Body of pancreas (tissue), 4 donors: ENCODE measurements around the gene NPHS2. TPM values are rescaled to one million over a fixed set of nuclear protein-coding genes. Genes with fewer than 3 reads are reported as not detected.
"Not testable (repeated sequence)": the region's sequence is repeated elsewhere in the genome, so short reads cannot be mapped to it uniquely, and the experiment has no call there.

Experiments
- ATAC-seq: fragments of 150-250 bp; one replicate; pipeline ENCODE4 v1.9.1; 2016
- DNase-seq, 4 donors: peaks; one replicate each; pipeline ENCODE4 v3.0.0-alpha.2; 2019
- H3K27ac ChIP-seq, 4 donors: fragments of 200-600 bp; sonication (generic); 1 replicate in 3 of 4; 2 replicates in 1 of 4; pipeline versions ENCODE4 v1.5.1 to v1.6.1; 2016 to 2019; ENCODE audit warnings: mild to moderate bottlenecking in 1 of 4, mixed read lengths in 1 of 4, moderate library complexity in 1 of 4
- H3K27me3 ChIP-seq, 2 donors: fragments of 200-600 bp; sonication (generic); one replicate each; pipeline ENCODE4 v1.6.0; 2016; ENCODE audit warnings: mild to moderate bottlenecking in 1 of 2
- H3K36me3 ChIP-seq, 2 donors: fragments of 200-600 bp; sonication (generic); replicated peaks in 1 of 2; 2 replicates each; pipeline ENCODE4 v1.5.1; 2016; ENCODE audit warnings: low read depth in 2 of 2; ENCODE audit not compliant: insufficient read depth in 1 of 2
- H3K4me1 ChIP-seq: fragments of 200-600 bp; sonication (generic); one replicate; pipeline ENCODE4 v1.6.0; 2016
- H3K4me3 ChIP-seq, 2 donors: fragments of 200-600 bp; sonication (generic); 1 replicate in 1 of 2; 2 replicates in 1 of 2; pipeline ENCODE4 v1.5.1; 2016 to 2019
- H3K9me3 ChIP-seq, 3 donors: fragments of 200-600 bp; sonication (generic); 1 replicate in 2 of 3; 2 replicates in 1 of 3; pipeline ENCODE4 v1.5.1; 2016
- CTCF ChIP-seq, 7 experiments: fragments of 450-650 bp in 4 of 7; fragments of 200-600 bp in 3 of 7; sonication (generic) in 3 of 7; IDR thresholded peaks; one replicate each; pipeline ENCODE4 v1.5.1; 2016 to 2019; ENCODE audit warnings: antibody characterized with exemption in 7 of 7
- POLR2A ChIP-seq, 3 donors: fragments of 450-650 bp; IDR thresholded peaks; one replicate each; pipeline ENCODE4 v1.6.1; 2016; ENCODE audit warnings: antibody characterized with exemption in 3 of 3, mild to moderate bottlenecking in 2 of 3
- WGBS, 2 donors: methylation state at CpG; one replicate each; pipeline ENCODE4 v1.1.5; 2017; 5-methylcytosine and 5-hydroxymethylcytosine counted together
- intact Hi-C: fragments of 100-400 bp; cut with DNase I; formaldehyde crosslinking; loops from one replicate; pipeline ENCODE4 v1.15.1; 2023
- total RNA-seq, 2 donors: library from RNA; depleted of rRNA; stranded (reverse); fragments of >200 nt; gene quantifications; one replicate each; pipeline ENCODE4 v1.1.0, GENCODE V29; 2016

NPHS2 gene
- total RNA-seq, 2 donors from 2014 or later: not detected

GRCh38 chr1:179529482-179530195, 46.1 kb downstream of the NPHS2 start:
- intact Hi-C loops: no loop called here
- H3K36me3 ChIP-seq: no peaks in the 10 kb centered on the region
- DNase-seq (no peak), ATAC-seq (no peak)
- H3K4me3 ChIP-seq: no peak overlapping the region
- H3K4me1 ChIP-seq: no peaks in the 10 kb centered on the region
- H3K27me3 ChIP-seq: no peaks in the 10 kb centered on the region
- H3K9me3 ChIP-seq: no peaks in the 10 kb centered on the region
- H3K27ac ChIP-seq: no peak overlapping the region
- TF ChIP-seq POLR2A (IDR thresholded peaks at IDR 0.05) (no peak), CTCF (IDR thresholded peaks at IDR 0.05) (no peak)
- 80 to 87% methylated on average over 8 of the region's 8 CpGs for WGBS, 2 donors

GRCh38 chr1:179518544-179518943, 57.2 kb downstream of the NPHS2 start:
- H3K9me3 ChIP-seq, ATAC-seq, H3K27me3 ChIP-seq, H3K27ac ChIP-seq, H3K4me1 ChIP-seq, H3K4me3 ChIP-seq, DNase-seq, H3K36me3 ChIP-seq, intact Hi-C loops: not testable (repeated sequence)
- 92 to 95% methylated on average over 1 of the region's 1 CpG for WGBS, 2 donors

GRCh38 chr1:179516976-179517705, 58.6 kb downstream of the NPHS2 start:
- no peaks in the 10 kb centered on the region for H3K36me3 ChIP-seq
- ATAC-seq (no peak), DNase-seq (no peak)
- 67 to 70% methylated on average over 7 to 11 of the region's 11 CpGs for WGBS, 2 donors
- no peaks in the 10 kb centered on the region for H3K27me3 ChIP-seq
- no peaks in the 10 kb centered on the region for H3K4me1 ChIP-seq
- no peak overlapping the region for H3K27ac ChIP-seq
- intact Hi-C loops: no loop called here
- no peak for TF ChIP-seq POLR2A (IDR thresholded peaks at IDR 0.05)
- no peak for TF ChIP-seq CTCF (IDR thresholded peaks at IDR 0.05)
- no peak overlapping the region for H3K4me3 ChIP-seq
- H3K9me3 ChIP-seq: peaks cover 0 to 3% (median 0%) of the 10 kb centered on the region in 3 donors

GRCh38 chr1:179510038-179510437, 65.7 kb downstream of the NPHS2 start:
- Histone ChIP-seq H3K36me3 (no peaks in the 10 kb centered on the region), H3K27me3 (no peaks in the 10 kb centered on the region), H3K4me1 (no peaks in the 10 kb centered on the region), H3K9me3 (peaks cover 0 to 3% (median 0%) of the 10 kb centered on the region in 3 donors), H3K4me3 (no peak overlapping the region), H3K27ac (no peak overlapping the region)
- DNase-seq: no peak
- no peak for ATAC-seq
- intact Hi-C loops: no loop called here
- no peak for TF ChIP-seq POLR2A (IDR thresholded peaks at IDR 0.05)
- no peak for TF ChIP-seq CTCF (IDR thresholded peaks at IDR 0.05)
- 40 to 42% methylated on average over 2 of the region's 2 CpGs for WGBS, 2 donors

GRCh38 chr1:179509384-179509783, 66.4 kb downstream of the NPHS2 start:
- TF ChIP-seq POLR2A (IDR thresholded peaks at IDR 0.05) (no peak), CTCF (IDR thresholded peaks at IDR 0.05) (no peak)
- Histone ChIP-seq H3K4me3 (no peak overlapping the region), H3K27ac (no peak overlapping the region), H3K27me3 (no peaks in the 10 kb centered on the region), H3K4me1 (no peaks in the 10 kb centered on the region), H3K9me3 (peaks cover 0 to 3% (median 0%) of the 10 kb centered on the region in 3 donors), H3K36me3 (no peaks in the 10 kb centered on the region)
- DNase-seq (no peak), ATAC-seq (no peak)
- WGBS, 2 donors: 79 to 83% methylated on average over 4 of the region's 4 CpGs
- intact Hi-C loops: no loop called here
